Measurements from ENCODE around the gene SGMS1.
A peak's percentile ranks its signal among the peaks of the same experiment; 100 is the strongest.
"Not testable (repeated sequence)": the region's sequence is repeated elsewhere in the genome, so short reads cannot be mapped to it uniquely, and the experiment has no call there.

The SGMS1 gene

DNA sequence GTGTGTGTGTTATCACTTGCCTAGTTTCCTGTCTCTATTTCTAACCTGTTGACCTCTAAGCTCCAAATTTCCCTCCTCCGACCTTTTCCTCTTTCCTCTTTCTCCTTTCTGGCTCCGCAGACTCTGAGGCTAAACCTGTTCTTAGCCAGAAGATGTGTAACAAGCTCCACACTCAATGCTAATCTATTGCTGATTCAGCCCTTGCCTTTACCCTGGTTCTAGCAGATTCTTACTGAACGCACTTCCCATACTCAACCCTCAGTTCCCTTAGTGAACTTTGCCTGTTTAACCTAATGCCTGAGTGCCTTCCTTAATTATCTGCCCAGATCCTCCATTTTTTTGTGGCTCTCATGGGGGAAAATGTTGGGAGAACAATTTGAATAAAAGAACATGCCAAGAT lies 30.0 kb upstream of the SGMS1 start:
- TF ChIP-seq, protein P1, sequence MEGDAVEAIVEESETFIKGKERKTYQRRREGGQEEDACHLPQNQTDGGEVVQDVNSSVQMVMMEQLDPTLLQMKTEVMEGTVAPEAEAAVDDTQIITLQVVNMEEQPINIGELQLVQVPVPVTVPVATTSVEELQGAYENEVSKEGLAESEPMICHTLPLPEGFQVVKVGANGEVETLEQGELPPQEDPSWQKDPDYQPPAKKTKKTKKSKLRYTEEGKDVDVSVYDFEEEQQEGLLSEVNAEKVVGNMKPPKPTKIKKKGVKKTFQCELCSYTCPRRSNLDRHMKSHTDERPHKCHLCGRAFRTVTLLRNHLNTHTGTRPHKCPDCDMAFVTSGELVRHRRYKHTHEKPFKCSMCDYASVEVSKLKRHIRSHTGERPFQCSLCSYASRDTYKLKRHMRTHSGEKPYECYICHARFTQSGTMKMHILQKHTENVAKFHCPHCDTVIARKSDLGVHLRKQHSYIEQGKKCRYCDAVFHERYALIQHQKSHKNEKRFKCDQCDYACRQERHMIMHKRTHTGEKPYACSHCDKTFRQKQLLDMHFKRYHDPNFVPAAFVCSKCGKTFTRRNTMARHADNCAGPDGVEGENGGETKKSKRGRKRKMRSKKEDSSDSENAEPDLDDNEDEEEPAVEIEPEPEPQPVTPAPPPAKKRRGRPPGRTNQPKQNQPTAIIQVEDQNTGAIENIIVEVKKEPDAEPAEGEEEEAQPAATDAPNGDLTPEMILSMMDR (conservative IDR thresholded peaks at IDR 0.05; ENCODE audit: low read length): no peak
- no peak overlapping the region for H3K4me3 ChIP-seq (ENCODE audit: low read length)
- DNase-seq (ENCODE audit: low read depth): no peak

DNA sequence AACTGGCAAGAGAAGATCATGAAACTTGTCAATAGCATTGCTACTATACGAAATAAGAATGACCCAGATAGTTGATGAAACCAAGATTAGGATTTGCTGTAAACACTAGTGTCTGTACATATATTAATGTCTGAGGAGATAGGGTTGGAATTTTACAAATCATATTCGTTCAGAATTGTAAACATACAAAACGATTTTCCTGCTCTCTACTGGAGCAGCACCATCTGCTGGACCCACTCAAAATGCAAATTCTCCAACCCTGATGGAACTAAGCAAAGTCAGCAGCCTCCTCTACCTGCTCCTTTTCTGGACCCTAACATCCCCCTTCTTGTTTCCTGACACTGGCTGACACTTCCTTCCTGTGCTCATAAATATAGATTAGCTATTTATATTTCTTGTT lies 29.4 kb upstream of the SGMS1 start:
- H3K4me3 ChIP-seq (ENCODE audit: low read length): no peak overlapping the region
- peak; percentile 35 for DNase-seq (ENCODE audit: low read depth)
- TF ChIP-seq, protein P1 (conservative IDR thresholded peaks at IDR 0.05; ENCODE audit: low read length): peak; percentile 79

DNA sequence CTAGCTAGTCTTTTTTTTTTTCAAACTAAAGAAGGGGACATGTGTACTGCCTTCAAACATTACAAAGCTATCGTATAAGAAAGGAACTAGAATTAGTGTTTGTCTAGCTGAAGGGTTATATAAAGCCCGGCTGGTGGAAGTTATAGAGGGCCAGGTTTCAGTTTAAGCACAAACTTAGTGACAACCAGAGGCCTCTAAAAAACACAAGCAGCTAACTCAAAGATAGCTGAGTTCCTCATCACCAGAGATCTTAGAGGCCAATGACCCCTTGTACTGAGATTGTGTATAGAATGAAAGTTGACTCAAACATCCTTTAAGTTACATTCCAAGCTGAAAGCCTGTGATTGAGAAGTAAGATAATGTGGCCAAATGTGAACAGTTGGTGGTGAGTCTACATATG lies 28.1 kb upstream of the SGMS1 start:
- no peak overlapping the region for H3K4me3 ChIP-seq (ENCODE audit: low read length)
- TF ChIP-seq, protein P1 (conservative IDR thresholded peaks at IDR 0.05; ENCODE audit: low read length): no peak
- no peak for DNase-seq (ENCODE audit: low read depth)

DNA sequence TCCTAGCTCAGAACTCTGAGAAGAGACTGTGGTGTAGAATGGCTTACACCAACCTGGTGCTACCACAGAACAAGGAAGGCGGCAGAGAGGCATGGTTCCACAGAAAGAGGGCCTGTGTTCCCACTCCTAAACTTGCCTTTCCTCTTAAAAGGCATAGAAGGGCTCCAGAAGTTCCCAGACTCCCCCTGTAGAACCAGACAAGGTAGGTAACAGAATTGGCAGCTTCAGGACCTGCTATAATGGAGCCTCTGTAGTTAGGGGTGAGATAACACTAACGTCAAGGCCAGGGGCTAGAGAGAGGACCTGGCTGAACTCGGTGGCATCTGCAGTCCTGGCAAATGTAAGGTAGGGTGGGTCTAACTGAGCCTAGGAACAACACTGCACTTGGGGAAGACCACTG lies 26.7 kb upstream of the SGMS1 start:
- no peak overlapping the region for H3K4me3 ChIP-seq (ENCODE audit: low read length)
- no peak for DNase-seq (ENCODE audit: low read depth)
- TF ChIP-seq, protein P1 (conservative IDR thresholded peaks at IDR 0.05; ENCODE audit: low read length): no peak

DNA sequence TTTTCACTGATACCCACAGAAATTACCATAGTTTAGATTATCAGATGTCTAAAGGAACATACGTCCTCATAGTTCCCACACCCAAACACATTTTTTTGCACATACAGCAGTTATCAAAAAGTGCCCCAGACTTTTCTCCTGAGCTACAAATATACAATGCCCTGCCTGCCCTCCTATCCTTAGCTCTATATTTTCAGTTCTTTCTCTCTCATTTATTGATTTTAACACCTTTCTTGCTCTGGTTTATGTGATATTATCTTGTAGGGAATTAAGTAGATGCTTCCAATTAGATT lies 25.1 kb upstream of the SGMS1 start:
- TF ChIP-seq, protein P1 (conservative IDR thresholded peaks at IDR 0.05; ENCODE audit: low read length): no peak
- DNase-seq (ENCODE audit: low read depth): no peak

DNA sequence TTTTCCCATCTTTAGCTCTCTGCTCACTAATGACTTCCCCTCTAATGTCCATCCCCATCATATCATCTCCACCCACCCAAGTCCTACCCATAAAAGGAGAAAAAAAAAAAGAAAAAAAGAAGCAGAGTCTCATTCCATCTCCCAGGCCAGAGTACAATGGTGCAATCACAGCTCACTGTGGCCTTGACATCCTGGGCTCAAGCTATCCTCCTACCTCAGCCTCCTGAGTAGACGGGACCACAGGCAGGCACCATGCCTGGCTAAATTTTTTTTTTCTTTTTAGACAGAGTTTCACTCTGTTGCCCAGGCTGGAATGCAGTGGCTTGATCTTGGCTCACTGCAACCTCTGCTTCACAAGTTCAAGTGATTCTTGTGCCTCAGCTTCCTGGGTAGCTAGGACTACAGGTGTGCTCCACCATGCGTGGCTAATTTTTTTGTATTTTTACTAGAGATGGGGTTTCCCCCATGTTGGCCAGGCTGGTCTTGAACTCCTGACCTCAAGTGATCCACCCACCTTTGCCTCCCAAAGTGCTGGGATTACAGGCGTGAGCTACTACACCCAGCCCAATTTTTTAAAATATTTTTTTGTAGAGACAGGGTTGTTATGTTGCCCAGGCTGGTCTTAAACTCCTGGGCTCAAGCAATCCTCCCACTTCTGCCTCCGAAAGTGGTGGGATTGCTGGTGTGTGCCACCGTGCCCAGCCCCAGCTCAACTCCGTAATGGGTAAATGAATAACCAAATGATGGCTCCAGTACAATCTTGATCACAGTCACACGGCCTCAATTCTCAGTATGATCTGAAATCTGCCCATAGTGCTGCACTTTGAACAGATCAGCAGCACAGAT lies 24.6 kb upstream of the SGMS1 start:
- DNase-seq (ENCODE audit: low read depth): no peak
- no peak overlapping the region for H3K4me3 ChIP-seq (ENCODE audit: low read length)
- TF ChIP-seq, protein P1 (conservative IDR thresholded peaks at IDR 0.05; ENCODE audit: low read length): no peak

More for the DNA sequence above, 25.1 kb upstream of the SGMS1 start:
- H3K4me3 ChIP-seq (ENCODE audit: low read length): no peak overlapping the region

DNA sequence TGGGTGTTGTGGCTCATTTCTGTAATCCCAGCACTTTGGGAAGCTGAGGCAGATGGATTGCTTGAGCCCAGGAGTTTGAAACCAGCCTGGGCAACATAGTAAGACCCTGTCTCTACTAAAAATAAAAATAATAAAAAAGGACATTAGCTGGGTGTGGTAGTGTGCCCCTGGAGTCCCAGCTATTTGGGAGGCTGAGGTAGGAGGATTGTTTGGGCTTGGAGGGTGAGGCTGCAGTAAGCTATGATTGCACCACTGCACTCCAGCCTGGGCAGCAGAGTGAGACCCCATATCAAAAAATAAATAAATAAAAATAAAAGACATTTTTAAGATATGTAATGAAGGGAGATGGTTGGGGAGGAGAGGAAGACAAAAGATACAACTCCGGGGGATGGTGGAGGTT lies 23.6 kb upstream of the SGMS1 start:
- not testable (repeated sequence) for DNase-seq (ENCODE audit: low read depth); H3K4me3 ChIP-seq (ENCODE audit: low read length)
